Activated naive CD4-positive, alpha-beta T cell (primary cell): ENCODE measurements around the gene CTBP2.

Experiments used
- DNase-seq, 4 experiments: peaks; one replicate each; lab custom pipeline; 2025; lab: John Stamatoyannopoulos, UW

CTBP2 gene

DNA sequence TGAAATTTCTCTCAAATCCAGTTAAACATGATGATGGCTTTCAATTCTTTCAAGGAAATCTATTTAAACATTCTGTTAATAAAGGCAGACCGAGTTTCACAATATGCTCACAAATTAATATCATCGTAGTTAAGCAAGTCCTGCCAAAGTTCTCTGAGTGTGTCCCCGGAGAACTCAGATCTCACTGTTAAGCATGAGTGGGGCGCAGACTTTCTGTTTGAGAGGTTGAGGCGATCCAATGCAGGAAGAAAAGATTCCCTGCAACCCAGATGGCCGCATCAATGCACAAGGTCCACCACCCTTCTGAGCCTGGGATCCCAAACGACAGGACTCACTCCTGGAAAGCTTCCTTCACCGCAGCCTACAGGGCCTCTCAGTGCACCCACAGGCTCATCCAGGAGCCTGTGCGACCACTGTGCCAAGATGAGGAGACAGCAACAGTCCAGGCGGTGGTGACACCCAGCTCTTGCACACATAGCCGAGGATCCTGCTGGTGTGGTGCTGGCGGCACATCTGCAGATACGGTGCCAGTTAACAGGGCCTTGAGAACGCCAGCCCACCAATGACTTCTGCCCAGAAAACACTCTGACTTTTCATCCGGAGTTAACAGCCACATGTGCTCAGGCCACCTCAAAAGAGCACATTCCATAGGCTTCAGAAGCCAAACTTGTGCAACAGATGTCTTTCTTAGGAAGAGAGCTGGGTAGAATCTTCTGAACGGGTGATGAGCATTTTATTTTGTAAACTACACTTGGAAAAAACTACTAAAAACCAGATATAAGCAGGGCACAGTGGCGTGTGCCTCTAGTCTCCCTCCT, 116.3 kb downstream of the CTBP2 start:
- DNase-seq: no peak

GRCh38 chr10:125041856-125042506, 118.4 kb downstream of the CTBP2 start:
- DNase-seq: no peak

GRCh38 chr10:125039354-125039769, 121.0 kb downstream of the CTBP2 start:
- no peak for DNase-seq

DNA sequence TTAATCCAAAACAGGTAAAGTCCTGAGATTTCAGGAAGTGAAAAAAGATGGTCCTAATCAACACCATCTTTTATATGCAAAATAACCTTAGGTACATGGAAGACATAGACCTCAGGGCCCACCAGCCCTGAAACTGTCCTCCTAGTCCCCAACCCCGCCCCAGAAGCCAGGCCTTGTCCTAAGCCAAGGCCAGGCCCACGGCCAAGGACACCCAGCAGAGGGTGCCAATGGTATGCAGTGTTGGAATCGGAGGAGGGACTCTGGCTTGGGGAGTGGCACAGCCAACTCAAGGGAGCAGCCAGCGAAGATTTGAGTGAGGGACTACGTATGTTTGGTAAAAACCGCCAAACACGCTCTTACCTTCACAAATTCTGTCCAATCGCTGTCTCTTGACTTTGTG, 121.7 kb downstream of the CTBP2 start:
- DNase-seq: no peak

GRCh38 chr10:125037145-125037877, 123.1 kb downstream of the CTBP2 start:
- no peak for DNase-seq

DNA sequence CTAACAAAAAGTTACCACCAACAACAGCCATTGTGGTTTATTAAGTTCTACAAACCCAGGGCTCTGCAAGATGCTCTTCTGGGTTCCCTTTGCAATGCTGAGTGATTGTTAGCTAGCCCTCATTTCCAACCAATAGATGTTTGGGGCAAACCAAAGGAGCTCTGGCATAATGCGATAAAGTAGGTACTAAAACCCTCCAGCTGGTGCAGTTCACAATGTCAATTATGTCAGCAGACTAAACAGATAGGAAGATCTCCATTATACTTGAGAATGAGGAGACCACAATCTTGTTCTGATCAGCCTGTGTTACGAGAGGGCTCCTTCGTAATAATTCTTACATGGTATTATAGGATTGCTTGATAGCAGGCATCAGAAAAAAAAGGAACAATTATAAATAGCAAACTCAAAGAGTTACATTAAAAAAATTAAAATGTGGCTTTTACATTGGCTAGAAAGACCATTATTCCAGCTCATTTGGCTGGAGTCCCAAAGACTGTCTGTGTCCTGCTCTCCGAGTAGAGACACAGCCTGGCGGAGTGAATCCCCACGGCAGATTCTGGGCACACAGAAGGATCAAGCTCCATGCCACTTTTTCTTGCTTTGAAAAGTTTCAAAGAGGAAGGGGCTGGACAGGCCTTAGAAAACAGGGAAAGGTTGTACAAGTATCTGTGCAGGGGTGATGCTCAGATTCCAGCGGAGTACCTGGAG, 124.6 kb downstream of the CTBP2 start:
- DNase-seq: no peak

DNA sequence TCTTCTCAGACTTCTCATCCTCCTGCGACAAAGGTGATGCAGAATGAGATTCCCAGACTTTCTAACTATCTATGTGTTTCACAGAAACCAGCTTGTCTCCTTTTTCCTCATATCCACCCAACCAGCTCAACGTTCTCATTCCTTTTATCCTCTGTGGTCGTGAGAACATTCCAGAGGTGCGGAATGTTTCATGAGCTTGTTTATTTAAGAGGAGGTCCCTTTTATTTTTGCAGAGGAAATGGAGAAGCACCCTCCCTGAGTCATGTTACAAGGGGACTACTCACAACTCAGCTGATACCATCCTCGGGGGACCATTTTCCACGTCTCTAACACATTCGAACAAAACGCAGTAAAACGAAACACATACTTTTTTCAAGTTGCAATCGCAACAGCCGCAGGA, 125.2 kb downstream of the CTBP2 start:
- DNase-seq: no peak

- DNase-seq: no peak
Observed at GRCh38 chr10:125034675-125035074, 125.7 kb downstream of the CTBP2 start.

GRCh38 chr10:125033146-125033924, 127.0 kb downstream of the CTBP2 start:
- DNase-seq: no peak

- no peak for DNase-seq
Observed at GRCh38 chr10:125032474-125033020, 127.8 kb downstream of the CTBP2 start.

- DNase-seq: no peak
Observed at GRCh38 chr10:125030567-125031197, 129.7 kb downstream of the CTBP2 start.

GRCh38 chr10:125029584-125030242, 130.7 kb downstream of the CTBP2 start:
- DNase-seq: no peak

DNA sequence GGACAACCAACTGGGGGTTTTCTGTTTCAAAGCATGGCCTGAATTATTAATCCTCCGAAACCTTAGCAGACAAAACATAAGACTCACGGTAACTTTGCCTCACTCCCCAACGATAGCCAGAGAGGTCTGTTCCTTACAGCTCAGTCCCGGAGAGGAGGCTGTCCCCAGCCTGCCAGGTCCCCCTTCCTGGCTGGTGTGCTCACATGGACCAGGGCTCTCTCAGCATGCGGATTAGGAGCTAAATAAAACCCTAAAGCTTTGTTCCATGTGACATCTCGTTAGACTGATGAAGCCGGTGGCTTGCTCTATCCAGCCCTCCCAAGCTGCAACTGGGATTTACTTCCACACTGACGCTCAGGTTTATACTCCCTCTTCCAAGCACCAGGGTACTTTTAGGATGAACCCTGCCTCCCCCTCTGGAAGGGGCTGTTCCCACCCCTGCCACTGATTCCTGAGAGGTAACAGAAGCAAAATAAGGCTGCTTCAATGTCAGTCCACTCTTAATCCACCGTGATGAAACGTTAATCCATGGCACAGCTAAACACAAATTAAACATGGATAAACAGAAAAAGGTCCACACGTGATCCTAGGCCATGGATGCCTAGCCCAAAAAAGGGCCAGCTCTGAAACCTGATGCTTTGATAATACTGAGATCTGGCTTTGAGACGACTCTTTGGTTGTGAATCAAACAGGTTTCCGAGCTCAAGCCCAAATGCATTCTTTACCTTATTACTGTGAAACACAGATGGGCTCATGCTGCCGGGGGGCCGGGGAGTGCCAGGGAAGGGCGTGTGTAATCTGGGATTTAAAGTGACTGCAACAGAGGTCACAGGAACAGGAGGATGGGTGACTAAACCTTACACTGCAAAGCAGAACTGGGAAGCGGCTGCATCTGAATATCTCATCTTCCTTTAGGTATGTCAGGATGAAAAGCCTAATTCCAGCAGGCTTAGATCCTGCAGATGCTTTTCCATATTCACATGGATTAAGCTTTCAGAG, 132.2 kb downstream of the CTBP2 start:
- no peak for DNase-seq

DNA sequence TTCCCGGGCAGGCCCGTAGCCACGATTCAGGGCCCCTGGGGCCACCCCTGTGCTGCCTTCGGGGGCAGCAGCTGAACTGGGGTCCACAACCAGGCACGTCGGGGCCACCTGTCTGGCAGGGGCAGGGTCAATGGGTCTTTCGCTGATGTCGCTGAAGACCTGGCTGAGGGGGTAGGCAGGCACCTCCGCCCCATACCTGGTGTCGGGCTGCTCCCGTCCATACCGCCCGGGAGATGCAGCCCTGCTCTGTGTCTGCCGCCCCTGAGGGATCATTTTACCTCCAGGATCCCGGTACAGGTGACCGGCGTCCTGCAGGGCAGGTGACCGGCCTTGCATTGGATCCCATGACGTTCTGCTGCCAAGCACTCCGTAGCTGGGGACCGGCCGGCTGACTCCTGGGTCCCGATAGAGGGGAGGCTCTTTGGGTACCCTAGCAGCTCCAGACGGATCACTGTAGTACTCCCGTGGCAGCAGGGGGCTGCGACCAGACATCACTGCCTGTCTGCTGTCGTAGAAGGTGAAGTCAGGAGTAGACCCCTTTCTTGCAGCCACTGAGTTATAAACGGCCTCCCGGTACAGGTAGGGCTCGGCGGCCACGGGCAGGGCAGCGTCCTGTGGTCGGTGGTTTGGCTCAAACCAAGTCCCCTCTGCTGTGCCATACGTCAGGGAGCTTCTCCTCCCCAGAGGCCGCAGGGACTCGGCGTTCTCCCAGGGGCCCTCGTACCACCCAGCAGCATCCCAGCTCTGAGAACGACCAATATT, 133.2 kb downstream of the CTBP2 start:
- DNase-seq: no peak

GRCh38 chr10:125026036-125026931, 134.1 kb downstream of the CTBP2 start:
- no peak for DNase-seq

GRCh38 chr10:125025341-125025740, 135.0 kb downstream of the CTBP2 start:
- DNase-seq: no peak
